Brain microvascular endothelial cell (primary cell): Measurements from ENCODE around the gene CYP4A22.

ENCODE experiments used
- DNase-seq: peaks from one replicate; pipeline ENCODE4 v3.0.0-alpha.2; 2020
- H3K27ac ChIP-seq: fragments of 250-450 bp; sonication (Bioruptor Pico); 2 replicates; pipeline ENCODE4 v1.5.1; 2020; ENCODE audit warnings: mild to moderate bottlenecking, moderate library complexity
- H3K27me3 ChIP-seq: fragments of 250-450 bp; sonication (Bioruptor Pico); replicated peaks from 2 replicates; pipeline ENCODE4 v1.5.1; 2020; ENCODE audit warnings: mild to moderate bottlenecking
- H3K36me3 ChIP-seq: fragments of 250-450 bp; sonication (Bioruptor Pico); replicated peaks from 2 replicates; pipeline ENCODE4 v1.5.1; 2020; ENCODE audit warnings: mild to moderate bottlenecking
- H3K4me3 ChIP-seq: 2 replicates; pipeline ENCODE4 v1.5.1; 2011; ENCODE audit warnings: low read depth, mild to moderate bottlenecking, control low read depth, low read length, moderate library complexity
- CTCF ChIP-seq: IDR thresholded peaks from 2 replicates; pipeline ENCODE4 v1.5.1; 2011; ENCODE audit warnings: low read depth, mild to moderate bottlenecking, moderate library complexity, low read length, control low read depth, inconsistent platforms; ENCODE audit errors: missing control alignments
- in situ Hi-C: cut with HindIII; loops from 2 replicates; pipeline ENCODE4 v1.10.0; 2017; ENCODE audit warnings: low sequenced_read_pairs, low pct_ligation_motif_present

The CYP4A22 gene

DNA sequence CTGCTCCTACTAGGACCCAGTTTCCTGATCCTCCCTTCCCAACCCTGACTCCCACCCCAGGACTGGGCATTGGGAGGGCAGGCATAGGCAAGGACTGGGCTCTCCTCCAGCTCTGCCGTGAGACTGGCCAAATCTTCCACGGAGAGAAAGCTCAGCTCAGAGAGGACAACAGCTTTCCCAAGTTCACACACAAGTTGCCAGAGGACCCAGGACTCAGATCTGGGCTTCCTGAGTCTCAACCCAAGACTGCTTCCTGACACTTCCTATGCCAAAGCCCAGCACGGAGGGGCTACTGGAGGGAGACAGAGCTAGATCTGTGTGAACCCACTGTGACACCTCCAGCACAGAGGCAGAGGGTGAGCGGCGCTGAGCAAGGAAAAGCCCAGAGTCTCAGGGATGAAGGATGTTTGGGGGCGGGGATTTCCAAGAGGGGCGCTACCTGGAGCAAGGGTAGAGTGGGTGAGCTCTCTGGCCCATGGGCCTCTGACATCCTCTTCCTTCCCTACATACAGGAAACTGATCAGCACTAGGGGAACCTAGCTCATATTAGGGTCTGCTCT lies 45.5 kb downstream of the CYP4A22 start:
- no peak for TF ChIP-seq CTCF
- no peak for DNase-seq
- in situ Hi-C loops, result no loop called here
- H3K36me3 ChIP-seq, result no peaks in the 10 kb centered on the region
- H3K27ac ChIP-seq, result no peak overlapping the region
- no peak overlapping the region for H3K4me3 ChIP-seq
- no peaks in the 10 kb centered on the region for H3K27me3 ChIP-seq

GRCh38 chr1:47183308-47184089 lies 46.3 kb downstream of the CYP4A22 start:
- no peak for TF ChIP-seq CTCF
- H3K27me3 ChIP-seq, result no peaks in the 10 kb centered on the region
- in situ Hi-C loops, result no loop called here

DNA sequence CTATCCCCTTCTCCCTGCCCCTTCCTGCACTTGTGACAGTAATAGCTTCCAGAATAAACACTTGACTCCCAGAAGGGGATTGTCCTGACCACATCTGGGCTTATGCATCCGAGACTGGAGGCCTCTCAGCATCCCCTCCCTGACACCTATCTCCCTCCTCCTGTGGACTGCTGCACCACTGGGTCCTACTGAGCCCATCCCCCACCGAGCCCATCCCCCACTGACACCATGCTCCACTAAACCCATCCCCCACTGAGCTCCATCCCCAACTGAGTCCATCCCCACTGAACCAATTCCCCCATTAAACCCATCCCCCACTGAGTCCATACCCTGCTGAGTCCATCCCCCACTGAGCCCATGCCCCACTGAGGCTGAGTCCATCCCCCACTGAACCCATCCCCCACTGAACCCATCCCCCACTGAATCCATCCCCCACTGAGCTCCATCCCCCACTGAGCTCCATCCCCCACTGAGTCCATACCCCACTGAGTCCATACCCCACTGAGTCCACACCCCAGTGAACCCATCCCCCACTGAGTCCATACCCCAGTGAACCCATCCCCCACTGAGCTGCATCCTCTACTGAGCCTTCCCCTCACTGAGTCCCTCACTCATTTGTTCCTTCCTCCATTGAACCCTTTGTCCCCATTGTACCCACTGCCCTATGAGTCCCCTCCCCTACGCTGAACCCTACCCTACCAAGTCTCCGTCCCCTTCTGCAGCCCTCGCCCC lies 47.0 kb downstream of the CYP4A22 start:
- no peaks in the 10 kb centered on the region for H3K27me3 ChIP-seq
- no peaks in the 10 kb centered on the region for H3K36me3 ChIP-seq
- no peak for TF ChIP-seq CTCF
- H3K4me3 ChIP-seq, result no peak overlapping the region
- DNase-seq, result no peak
- no peak overlapping the region for H3K27ac ChIP-seq
- in situ Hi-C loops, result no loop called here

More at GRCh38 chr1:47183308-47184089, 46.3 kb downstream of the CYP4A22 start:
- Histone ChIP-seq H3K4me3 (no peak overlapping the region), H3K36me3 (no peaks in the 10 kb centered on the region), H3K27ac (no peak overlapping the region)
- DNase-seq, result no peak

DNA sequence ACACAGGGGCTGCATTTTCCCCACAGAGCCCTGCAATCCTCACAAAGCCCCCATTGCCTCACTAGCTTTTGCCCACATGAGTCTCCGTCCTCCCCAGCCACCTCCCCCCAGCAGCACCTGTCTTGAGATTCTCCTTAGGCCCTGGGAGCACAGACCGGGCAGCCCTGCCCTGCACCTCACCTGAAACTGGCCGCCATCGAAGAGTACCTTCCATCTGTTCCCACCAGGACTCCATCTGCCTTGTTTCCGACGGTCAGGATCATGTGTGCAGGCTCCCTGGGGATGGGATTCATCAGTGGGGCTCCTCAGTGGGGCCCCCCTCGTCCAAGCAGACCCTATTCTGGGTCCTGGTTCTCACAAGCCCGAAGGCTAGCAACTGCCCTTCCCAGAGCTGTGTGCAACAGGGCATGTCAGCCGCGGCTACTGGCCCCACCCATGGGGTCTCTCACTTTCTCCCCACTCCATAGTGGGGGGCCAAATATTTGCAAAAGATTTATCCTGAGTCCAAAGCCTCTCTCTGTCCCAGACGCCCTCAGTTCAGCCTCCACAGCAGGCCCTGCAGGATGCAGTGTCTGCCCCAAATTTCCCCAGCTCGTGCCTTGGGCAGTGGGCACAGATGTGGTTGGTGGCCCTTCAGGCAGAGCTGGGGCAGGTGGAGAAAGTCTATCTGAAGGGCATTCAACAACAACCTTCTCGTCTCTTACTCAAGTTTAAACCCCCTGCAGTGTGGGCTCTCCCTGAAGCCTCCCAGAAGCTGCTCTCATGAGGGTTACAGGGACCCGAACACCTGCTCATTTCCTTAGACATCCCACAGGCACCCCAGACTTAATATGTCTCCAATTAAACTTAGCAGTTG lies 47.8 kb downstream of the CYP4A22 start:
- H3K4me3 ChIP-seq, result no peak overlapping the region
- H3K36me3 ChIP-seq, result no peaks in the 10 kb centered on the region
- no peak overlapping the region for H3K27ac ChIP-seq
- no peak for TF ChIP-seq CTCF
- DNase-seq, result no peak
- in situ Hi-C loops, result no loop called here
- H3K27me3 ChIP-seq, result no peaks in the 10 kb centered on the region

DNA sequence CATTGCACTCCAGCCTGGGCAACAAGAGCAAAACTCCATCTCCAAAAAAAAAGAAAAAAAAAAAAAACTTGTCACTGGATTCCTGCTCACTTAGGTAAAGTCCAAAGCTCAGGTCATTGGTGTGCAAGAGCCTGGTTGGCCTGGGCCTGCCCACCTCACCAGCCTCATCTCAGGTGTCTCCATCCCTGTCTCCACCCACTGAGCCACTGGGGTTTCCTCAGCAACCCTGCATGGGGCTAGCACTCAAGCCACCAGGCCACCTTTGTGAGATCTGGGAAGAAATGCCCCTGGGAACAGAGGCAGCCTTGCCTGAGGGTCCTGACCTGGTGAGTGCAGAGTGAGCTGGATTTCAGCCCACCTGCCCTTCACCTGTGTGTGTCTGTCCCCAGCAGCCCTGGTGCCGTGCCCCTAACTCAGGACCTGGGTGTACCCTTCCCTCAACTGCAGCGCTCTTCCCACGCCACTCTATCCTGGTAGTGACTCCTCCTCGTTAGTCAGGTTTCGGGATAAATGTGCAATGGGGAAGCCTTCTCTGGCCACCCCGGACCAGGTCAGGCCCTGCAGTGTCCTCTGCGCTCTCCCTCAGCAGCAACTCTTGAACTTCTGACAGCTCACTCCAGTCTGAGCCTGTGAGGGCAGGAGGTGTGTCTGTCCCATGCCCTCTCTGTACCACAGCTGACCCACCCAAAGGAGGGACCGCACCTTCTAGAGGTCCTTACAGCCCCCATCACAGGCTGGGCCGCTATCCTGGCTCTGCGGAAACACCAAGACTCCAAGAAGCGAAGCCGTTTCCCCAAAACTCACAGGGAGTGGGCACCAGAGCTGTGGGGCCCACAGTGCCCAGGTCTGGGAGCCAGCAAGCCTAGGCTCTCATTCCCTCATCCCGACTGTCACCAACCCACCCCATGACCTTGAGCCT lies 49.3 kb downstream of the CYP4A22 start:
- H3K36me3 ChIP-seq, result no peaks in the 10 kb centered on the region
- no peak overlapping the region for H3K27ac ChIP-seq
- no peak for DNase-seq
- no peak overlapping the region for H3K4me3 ChIP-seq
- H3K27me3 ChIP-seq, result no peaks in the 10 kb centered on the region
- in situ Hi-C loops, result no loop called here
- no peak for TF ChIP-seq CTCF
